ENCODE measurements around the gene DOCK1. TPM values are rescaled to one million over a fixed set of nuclear protein-coding genes. Genes with fewer than 3 reads are reported as not detected.

The DOCK1 gene
- total and polyA plus RNA-seq, 3 donors from 2014 or later = 19.0 to 46.2 (median 32.0) TPM

DNA sequence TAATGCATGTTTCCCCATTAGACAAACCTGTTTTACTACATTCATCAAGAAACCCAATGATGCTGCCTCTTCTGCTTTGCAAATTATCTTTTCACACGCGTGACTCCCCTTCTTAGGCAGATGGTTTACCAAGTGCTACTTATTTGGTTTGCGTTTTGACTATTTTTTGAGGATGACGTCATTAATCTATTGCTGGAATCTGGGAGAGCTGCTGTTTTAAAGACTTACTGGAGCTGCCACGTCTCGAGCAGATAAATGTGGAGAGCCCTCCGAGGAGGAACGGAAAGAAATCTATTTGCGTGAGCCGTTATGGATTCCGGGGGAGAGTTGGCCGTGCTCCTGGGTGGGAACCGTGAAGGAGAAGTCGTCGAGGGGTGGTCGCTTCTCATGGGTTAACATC is 271.4 kb downstream of the DOCK1 start:
- Histone ChIP-seq H3K4me3 (no peak overlapping the region), H3K9me3 (no peaks in the 10 kb centered on the region), H3K4me1 (no peaks in the 10 kb centered on the region), H3K27ac (no peak overlapping the region), H3K36me3 (ENCODE audit: low read depth, missing control alignments) (no peaks in the 10 kb centered on the region), H3K27me3 (no peaks in the 10 kb centered on the region)
- TF ChIP-seq, protein P1, sequence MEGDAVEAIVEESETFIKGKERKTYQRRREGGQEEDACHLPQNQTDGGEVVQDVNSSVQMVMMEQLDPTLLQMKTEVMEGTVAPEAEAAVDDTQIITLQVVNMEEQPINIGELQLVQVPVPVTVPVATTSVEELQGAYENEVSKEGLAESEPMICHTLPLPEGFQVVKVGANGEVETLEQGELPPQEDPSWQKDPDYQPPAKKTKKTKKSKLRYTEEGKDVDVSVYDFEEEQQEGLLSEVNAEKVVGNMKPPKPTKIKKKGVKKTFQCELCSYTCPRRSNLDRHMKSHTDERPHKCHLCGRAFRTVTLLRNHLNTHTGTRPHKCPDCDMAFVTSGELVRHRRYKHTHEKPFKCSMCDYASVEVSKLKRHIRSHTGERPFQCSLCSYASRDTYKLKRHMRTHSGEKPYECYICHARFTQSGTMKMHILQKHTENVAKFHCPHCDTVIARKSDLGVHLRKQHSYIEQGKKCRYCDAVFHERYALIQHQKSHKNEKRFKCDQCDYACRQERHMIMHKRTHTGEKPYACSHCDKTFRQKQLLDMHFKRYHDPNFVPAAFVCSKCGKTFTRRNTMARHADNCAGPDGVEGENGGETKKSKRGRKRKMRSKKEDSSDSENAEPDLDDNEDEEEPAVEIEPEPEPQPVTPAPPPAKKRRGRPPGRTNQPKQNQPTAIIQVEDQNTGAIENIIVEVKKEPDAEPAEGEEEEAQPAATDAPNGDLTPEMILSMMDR (IDR thresholded peaks at IDR 0.05) = no peak
- intact Hi-C loops (cut with DNase I; ENCODE audit: low total_unique reads) = no loop called here
- WGBS, 2 donors = 88 to 92% methylated on average over 16 of the region's 16 CpGs
- no peak for DNase-seq

DNA sequence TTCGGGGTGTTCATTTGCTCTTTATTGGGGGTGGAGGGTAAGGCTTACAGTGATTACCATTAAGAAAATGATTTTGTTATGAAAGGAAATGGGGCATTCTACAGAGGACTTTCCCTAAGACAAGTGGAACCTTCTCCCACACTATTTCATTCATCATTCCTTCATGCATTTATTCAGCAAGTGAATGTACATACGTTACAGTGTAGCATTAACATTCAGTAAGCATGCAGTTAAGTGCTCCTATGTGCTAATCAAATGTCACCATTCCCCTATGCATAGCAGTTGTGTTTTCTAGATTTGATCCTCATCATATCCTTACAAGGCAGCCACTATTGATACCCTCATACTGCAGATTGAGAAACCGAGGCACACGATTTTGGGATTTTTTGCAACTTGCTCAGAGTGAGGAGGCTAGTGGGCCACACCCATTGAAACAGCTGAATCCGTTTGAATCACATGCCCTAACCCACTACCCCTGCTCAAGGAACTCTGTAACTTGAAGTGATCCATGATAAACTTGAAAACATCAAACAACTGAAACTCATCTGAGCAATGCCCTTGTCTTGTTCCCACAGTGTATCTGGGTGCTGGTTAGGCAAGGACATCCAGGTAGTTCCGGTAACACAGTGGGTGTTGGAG is 274.5 kb downstream of the DOCK1 start:
- WGBS, 2 donors = 95% methylated on average over 6 of the region's 6 CpGs
- no peaks in the 10 kb centered on the region for H3K4me1 ChIP-seq

DNA sequence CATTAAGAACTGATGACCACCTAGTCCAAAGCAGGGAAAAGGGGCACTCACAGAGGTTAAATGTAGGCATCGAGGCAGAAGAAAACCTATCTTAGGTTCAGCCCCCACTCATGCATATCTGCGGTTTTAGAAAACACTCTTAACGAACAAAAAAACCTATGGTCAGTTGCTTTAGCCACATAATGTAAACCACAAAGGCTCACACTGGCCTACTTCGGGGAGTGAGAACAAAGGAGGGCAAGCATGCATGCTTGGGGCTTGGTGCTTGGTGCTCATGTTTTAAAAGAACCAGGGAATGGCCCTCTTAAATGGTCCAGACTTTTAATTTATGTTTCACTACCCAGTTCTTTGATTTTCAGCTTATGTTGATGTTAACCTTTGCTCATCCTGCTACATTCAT is 276.9 kb downstream of the DOCK1 start:
- WGBS, 2 donors = 95 to 96% methylated on average over 4 of the region's 4 CpGs

More for the DNA sequence above, 274.5 kb downstream of the DOCK1 start:
- intact Hi-C loops (cut with DNase I; ENCODE audit: low total_unique reads) = no loop called here
- no peak for DNase-seq
- Histone ChIP-seq H3K36me3 (ENCODE audit: low read depth, missing control alignments) (no peaks in the 10 kb centered on the region), H3K4me3 (no peak overlapping the region), H3K9me3 (no peaks in the 10 kb centered on the region), H3K27me3 (no peaks in the 10 kb centered on the region), H3K27ac (no peak overlapping the region)
- no peak for TF ChIP-seq POLR2A (IDR thresholded peaks at IDR 0.05)
- TF ChIP-seq, protein P1 (IDR thresholded peaks at IDR 0.05) = no peak

DNA sequence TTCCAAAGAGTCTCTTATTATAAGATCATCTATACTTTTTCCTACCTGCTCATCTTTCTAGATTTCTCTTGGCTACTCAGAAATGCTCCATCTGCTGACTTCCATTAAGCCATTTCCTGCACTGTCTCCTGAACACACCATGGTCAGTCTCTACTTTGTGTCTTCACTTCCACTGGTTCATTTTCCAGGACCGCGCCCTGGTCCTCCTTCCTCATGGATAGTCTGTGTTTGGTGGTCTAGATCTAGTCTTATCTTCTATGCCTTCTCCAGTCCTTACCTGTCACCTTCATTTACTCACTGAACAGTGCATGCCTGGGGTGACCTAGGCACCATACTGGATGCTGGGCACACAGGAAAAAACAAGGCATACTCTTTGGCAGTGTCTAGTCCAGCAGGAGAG is 279.4 kb downstream of the DOCK1 start:
- H3K27me3 ChIP-seq = no peaks in the 10 kb centered on the region
- no peaks in the 10 kb centered on the region for H3K4me1 ChIP-seq
- no peak for TF ChIP-seq POLR2A (IDR thresholded peaks at IDR 0.05)
- TF ChIP-seq, protein P1 (IDR thresholded peaks at IDR 0.05) = no peak
- WGBS, 2 donors = 100% methylated on average over 2 of the region's 2 CpGs
- no peak overlapping the region for H3K27ac ChIP-seq
- DNase-seq = no peak
- intact Hi-C loops (cut with DNase I; ENCODE audit: low total_unique reads) = no loop called here
- no peaks in the 10 kb centered on the region for H3K36me3 ChIP-seq (ENCODE audit: low read depth, missing control alignments)
- H3K4me3 ChIP-seq = no peak overlapping the region
- no peaks in the 10 kb centered on the region for H3K9me3 ChIP-seq

More for the DNA sequence above, 276.9 kb downstream of the DOCK1 start:
- no peaks in the 10 kb centered on the region for H3K4me1 ChIP-seq
- no peaks in the 10 kb centered on the region for H3K36me3 ChIP-seq (ENCODE audit: low read depth, missing control alignments)
- intact Hi-C loops (cut with DNase I; ENCODE audit: low total_unique reads) = no loop called here
- TF ChIP-seq POLR2A (IDR thresholded peaks at IDR 0.05) = no peak
- TF ChIP-seq, protein P1 (IDR thresholded peaks at IDR 0.05) = no peak
- H3K4me3 ChIP-seq = no peak overlapping the region
- H3K27me3 ChIP-seq = no peaks in the 10 kb centered on the region
- DNase-seq = no peak
- H3K27ac ChIP-seq = no peak overlapping the region
- H3K9me3 ChIP-seq = no peaks in the 10 kb centered on the region

DNA sequence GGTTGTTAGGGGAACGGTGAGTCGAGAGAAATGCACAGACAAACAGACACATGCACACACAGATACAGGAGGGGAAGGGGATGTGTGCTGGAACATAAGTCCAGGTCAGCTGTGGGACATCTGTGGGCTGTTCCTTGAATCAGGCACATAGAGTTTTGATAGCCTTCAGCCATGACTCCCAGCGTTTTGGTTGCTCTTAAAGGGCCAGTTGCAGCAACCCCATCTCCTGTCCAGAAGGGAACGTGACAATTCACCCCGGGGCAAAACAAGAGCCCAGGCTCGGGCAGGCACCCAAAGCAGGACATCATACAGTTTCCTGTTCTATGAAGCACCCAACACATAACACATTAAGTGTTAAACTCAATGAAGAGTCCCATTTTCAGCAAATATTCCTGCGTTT is 281.6 kb downstream of the DOCK1 start:
- no peak overlapping the region for H3K4me3 ChIP-seq
- no peak for DNase-seq
- no peaks in the 10 kb centered on the region for H3K27me3 ChIP-seq
- no peaks in the 10 kb centered on the region for H3K9me3 ChIP-seq
- H3K27ac ChIP-seq = no peak overlapping the region
- intact Hi-C loops (cut with DNase I; ENCODE audit: low total_unique reads) = no loop called here
- no peaks in the 10 kb centered on the region for H3K4me1 ChIP-seq
- 54 to 60% methylated on average over 7 of the region's 7 CpGs for WGBS, 2 donors
- TF ChIP-seq, protein P1 (IDR thresholded peaks at IDR 0.05) = no peak
- TF ChIP-seq POLR2A (IDR thresholded peaks at IDR 0.05) = no peak
- no peaks in the 10 kb centered on the region for H3K36me3 ChIP-seq (ENCODE audit: low read depth, missing control alignments)
